Vagina (tissue), 2 donors: ENCODE results near the gene EPS8L3. TPM values are rescaled to one million over a fixed set of nuclear protein-coding genes. Genes with fewer than 3 reads are reported as not detected.

Experiments used
- DNase-seq, 2 donors: peaks; one replicate each; pipeline ENCODE4 v3.0.0-alpha.2; 2017; ENCODE audit errors: extremely low spot score in 2 of 2
- H3K27ac ChIP-seq: fragments of 200-600 bp; sonication (generic); one replicate; pipeline ENCODE4 v1.5.1; 2019
- H3K27me3 ChIP-seq: fragments of 200-600 bp; sonication (generic); one replicate; pipeline ENCODE4 v1.5.1; 2019
- H3K36me3 ChIP-seq, 2 donors: fragments of 200-600 bp; sonication (generic); one replicate each; pipeline ENCODE4 v1.5.1; 2017 to 2019
- H3K4me1 ChIP-seq: fragments of 200-600 bp; sonication (generic); one replicate; pipeline ENCODE4 v1.5.1; 2019
- H3K4me3 ChIP-seq, 2 donors: fragments of 200-600 bp; sonication (generic); 1 replicate in 1 of 2; 2 replicates in 1 of 2; pipeline ENCODE4 v1.5.1; 2016 to 2019
- H3K9me3 ChIP-seq: fragments of 200-600 bp; sonication (generic); one replicate; pipeline ENCODE4 v1.5.1; 2019
- CTCF ChIP-seq, 3 experiments: fragments of 450-650 bp in 2 of 3; fragments of 200-600 bp in 1 of 3; sonication (generic) in 1 of 3; IDR thresholded peaks; one replicate each; pipeline ENCODE4 v1.5.1; 2017 to 2019; ENCODE audit warnings: antibody characterized with exemption in 3 of 3, mild to moderate bottlenecking in 2 of 3, moderate library complexity in 2 of 3
- POLR2A ChIP-seq, 2 donors: fragments of 450-650 bp; IDR thresholded peaks; one replicate each; pipeline ENCODE4 v1.6.1; 2017; ENCODE audit warnings: antibody characterized with exemption in 2 of 2, mild to moderate bottlenecking in 2 of 2, moderate library complexity in 2 of 2
- POLR2AphosphoS5 ChIP-seq, 2 donors: sonication (generic); formaldehyde crosslinking; IDR thresholded peaks; one replicate each; pipeline ENCODE4 v1.9.0; 2017; ENCODE audit warnings: antibody characterized with exemption in 2 of 2, mild to moderate bottlenecking in 2 of 2, low read depth in 1 of 2; ENCODE audit not compliant: insufficient read depth in 1 of 2
- intact Hi-C: fragments of 100-400 bp; cut with DNase I; formaldehyde crosslinking; loops from one replicate; pipeline ENCODE4 v1.15.1; 2023
- total RNA-seq: library from RNA; depleted of rRNA; stranded (reverse); fragments of >200 nt; gene quantifications from one replicate; pipeline ENCODE4 v1.2.3, GENCODE V29; 2016

EPS8L3 gene
- total RNA-seq, 1 donor from 2014 or later = not detected

- no peaks in the 10 kb centered on the region for H3K27me3 ChIP-seq
- peaks cover 43% of the 10 kb centered on the region for H3K4me1 ChIP-seq
- H3K9me3 ChIP-seq = no peaks in the 10 kb centered on the region
- H3K4me3 ChIP-seq = no peak overlapping the region
- intact Hi-C loops = no loop called here
- H3K27ac ChIP-seq = peak overlapping the region; percentile 28
- no peak for DNase-seq
- TF ChIP-seq CTCF (IDR thresholded peaks at IDR 0.05) (no peak), POLR2AphosphoS5 (IDR thresholded peaks at IDR 0.05; ENCODE audit: insufficient read depth in 1 of 2, low read depth in 1 of 2) (peak in 1 of 2 donors; percentile 16)
- no peaks in the 10 kb centered on the region for H3K36me3 ChIP-seq
These were observed 28.5 kb upstream of the EPS8L3 start for GRCh38 chr1:109792056-109792831.

GRCh38 chr1:109791495-109792043 is 27.8 kb upstream of the EPS8L3 start:
- H3K36me3 ChIP-seq = no peaks in the 10 kb centered on the region
- DNase-seq = no peak
- intact Hi-C loops = no loop called here
- no peaks in the 10 kb centered on the region for H3K9me3 ChIP-seq
- peaks cover 43% of the 10 kb centered on the region for H3K4me1 ChIP-seq
- TF ChIP-seq CTCF (IDR thresholded peaks at IDR 0.05) (no peak), POLR2AphosphoS5 (IDR thresholded peaks at IDR 0.05; ENCODE audit: insufficient read depth in 1 of 2, low read depth in 1 of 2) (no peak), POLR2A (IDR thresholded peaks at IDR 0.05) (no peak)
- H3K4me3 ChIP-seq = no peak overlapping the region
- peak overlapping the region; percentile 63 for H3K27ac ChIP-seq
- no peaks in the 10 kb centered on the region for H3K27me3 ChIP-seq

- no peaks in the 10 kb centered on the region for H3K27me3 ChIP-seq
- no peak overlapping the region for H3K4me3 ChIP-seq
- no peaks in the 10 kb centered on the region for H3K36me3 ChIP-seq
- intact Hi-C loops = no loop called here
- no peak for DNase-seq
- TF ChIP-seq POLR2AphosphoS5 (IDR thresholded peaks at IDR 0.05; ENCODE audit: insufficient read depth in 1 of 2, low read depth in 1 of 2) (peak; percentile 39 to 69), POLR2A (IDR thresholded peaks at IDR 0.05) (no peak), CTCF (IDR thresholded peaks at IDR 0.05) (peak in 2 of 3 experiments; percentile 22 to 32)
- peaks cover 47% of the 10 kb centered on the region for H3K4me1 ChIP-seq
- H3K9me3 ChIP-seq = no peaks in the 10 kb centered on the region
- H3K27ac ChIP-seq = peak overlapping the region; percentile 63
These were observed 27.2 kb upstream of the EPS8L3 start for GRCh38 chr1:109790735-109791494.

DNA sequence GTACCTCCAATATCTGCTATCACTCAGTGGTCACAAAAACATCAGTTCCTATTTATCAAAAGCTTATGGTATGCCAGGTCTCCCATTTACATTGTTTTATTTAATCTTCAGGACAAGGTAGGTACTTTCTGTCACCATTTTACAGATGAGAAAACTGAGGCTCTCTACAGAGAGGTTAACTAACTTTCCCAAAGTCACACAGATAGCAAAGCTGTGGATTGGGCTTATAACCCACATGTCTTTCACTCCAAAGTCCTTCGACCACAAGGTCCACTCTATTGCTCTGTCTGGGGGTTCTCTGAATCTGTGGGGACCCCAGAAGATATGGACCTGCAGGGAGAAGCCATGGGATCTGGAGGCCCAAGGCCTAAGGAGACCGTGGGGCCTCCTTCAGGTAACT is 26.6 kb upstream of the EPS8L3 start:
- peaks cover 47% of the 10 kb centered on the region for H3K4me1 ChIP-seq
- TF ChIP-seq POLR2AphosphoS5 (IDR thresholded peaks at IDR 0.05; ENCODE audit: insufficient read depth in 1 of 2, low read depth in 1 of 2) (no peak), CTCF (IDR thresholded peaks at IDR 0.05) (no peak), POLR2A (IDR thresholded peaks at IDR 0.05) (no peak)
- H3K27me3 ChIP-seq = no peaks in the 10 kb centered on the region
- no peak overlapping the region for H3K4me3 ChIP-seq
- H3K36me3 ChIP-seq = no peaks in the 10 kb centered on the region
- intact Hi-C loops = no loop called here
- peak overlapping the region; percentile 63 for H3K27ac ChIP-seq
- no peaks in the 10 kb centered on the region for H3K9me3 ChIP-seq
- DNase-seq = no peak
